Cortex of kidney (tissue), 1 donor: Measurements from ENCODE around the gene DOCK1.

Source experiments
- DNase-seq: peaks from one replicate; lab custom pipeline; 2025; lab: John Stamatoyannopoulos, UW

Gene DOCK1

DNA sequence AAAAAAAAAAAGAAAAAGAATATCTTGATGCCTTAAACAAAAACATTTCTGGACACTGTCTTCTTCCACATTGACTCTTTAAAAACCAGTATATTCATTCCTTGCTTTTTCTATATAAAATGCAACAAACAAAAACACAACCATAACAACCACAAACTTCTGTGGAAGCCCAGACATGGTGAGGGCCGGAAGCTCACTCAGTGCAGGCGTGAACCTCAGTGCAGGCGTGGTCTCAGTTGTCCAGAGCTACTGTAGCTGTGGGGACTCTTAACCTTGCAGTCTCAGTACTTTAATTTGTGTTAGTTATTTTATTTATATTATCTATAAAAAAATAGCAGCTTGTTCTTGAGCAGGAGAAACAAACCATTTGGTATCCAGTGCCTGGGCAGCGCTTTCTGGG, 131.8 kb downstream of the DOCK1 start:
- DNase-seq, result no peak

DNA sequence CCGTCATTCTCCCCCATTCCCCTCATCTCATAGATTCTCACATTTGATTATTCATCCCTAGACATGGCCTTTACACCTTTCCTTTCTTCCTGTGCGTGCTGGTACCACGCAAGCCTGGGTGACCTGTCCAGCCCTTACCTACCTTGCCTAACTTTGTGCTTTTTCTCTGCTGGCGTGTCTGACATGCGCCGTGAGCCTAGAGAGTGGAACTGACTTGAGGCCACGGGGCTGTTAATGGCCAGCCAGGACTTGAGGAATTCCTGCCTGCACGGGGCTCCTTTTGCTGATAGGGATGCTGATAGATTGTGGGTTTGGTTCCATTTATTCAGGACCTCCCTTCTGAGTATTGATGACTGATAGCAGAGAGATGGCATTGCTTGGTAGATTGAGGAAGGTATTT, 134.2 kb downstream of the DOCK1 start:
- no peak for DNase-seq

DNA sequence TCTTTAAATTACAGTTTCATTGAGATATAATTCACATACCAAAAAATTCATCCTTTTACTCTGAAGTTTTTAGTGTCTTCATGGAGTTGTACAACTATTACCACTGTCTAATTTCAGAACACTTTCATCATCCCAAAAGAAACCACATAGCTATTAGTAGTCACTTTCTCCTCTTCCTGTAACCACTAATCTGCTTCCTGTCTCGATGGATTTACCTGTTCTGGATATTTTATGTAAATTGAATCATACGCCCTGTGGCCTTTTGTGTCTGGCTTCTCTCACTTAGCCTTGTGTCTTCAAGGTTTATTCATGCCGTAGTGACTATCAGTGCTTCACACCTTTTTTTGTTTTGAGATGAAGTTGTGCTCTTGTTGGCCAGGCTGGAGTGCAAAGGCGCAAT, 135.5 kb downstream of the DOCK1 start:
- no peak for DNase-seq

DNA sequence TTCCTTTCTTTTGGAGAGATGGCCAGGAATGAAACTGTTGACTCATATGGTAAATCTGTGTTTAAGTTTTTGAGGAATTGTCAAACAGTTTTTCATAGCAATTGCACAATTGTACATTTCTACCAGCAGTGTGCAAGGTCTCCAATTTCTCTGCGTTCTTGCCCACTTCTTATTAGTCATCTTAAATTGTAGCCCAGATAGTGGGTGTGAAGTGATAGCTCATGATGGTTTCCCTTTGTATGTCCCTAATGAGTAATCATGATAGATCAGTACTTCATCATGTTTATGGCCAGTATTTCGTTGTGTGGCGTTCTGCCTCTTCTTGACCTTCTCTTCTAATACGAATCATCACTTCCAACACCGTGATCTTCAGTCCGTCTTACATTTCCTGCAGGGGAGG, 136.3 kb downstream of the DOCK1 start:
- no peak for DNase-seq

DNA sequence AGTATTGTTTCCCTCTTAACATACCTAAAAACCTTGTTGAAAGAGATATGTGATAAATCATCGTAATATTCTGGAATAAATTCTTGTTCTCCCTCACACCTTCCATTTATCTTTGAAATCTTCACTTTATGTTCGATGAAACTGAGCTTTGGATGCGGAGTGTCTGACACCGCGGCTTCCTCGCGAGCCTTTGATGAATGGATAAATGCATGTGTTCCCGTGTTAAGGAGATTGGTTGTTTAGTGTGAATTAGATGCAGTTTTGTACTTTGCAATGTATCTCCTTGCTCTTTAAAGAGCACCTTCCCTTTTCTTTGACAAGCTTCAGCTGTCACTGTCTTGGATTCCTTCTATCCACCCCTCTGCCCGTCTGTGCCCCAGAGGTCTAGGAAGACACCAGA, 138.1 kb downstream of the DOCK1 start:
- no peak for DNase-seq

DNA sequence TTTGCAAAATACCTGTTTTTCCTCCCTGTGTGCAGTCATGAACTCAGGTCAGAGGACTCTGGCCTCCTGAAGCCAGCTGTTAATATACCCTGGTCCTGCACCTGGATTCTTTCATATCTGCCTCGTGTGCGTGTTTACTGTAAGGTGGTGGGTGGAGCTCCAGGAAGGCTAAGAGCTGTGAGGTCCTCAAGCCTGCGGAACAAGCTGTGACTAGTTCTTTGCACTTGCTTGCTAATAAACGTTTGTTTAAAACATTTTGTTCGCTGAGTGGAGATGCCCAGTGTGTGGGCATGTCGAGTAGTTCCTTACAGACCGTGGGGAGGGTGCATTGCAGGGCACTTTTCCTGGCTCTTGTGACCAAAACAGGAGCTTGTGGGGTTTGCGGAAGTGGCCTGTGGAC, 139.0 kb downstream of the DOCK1 start:
- no peak for DNase-seq

DNA sequence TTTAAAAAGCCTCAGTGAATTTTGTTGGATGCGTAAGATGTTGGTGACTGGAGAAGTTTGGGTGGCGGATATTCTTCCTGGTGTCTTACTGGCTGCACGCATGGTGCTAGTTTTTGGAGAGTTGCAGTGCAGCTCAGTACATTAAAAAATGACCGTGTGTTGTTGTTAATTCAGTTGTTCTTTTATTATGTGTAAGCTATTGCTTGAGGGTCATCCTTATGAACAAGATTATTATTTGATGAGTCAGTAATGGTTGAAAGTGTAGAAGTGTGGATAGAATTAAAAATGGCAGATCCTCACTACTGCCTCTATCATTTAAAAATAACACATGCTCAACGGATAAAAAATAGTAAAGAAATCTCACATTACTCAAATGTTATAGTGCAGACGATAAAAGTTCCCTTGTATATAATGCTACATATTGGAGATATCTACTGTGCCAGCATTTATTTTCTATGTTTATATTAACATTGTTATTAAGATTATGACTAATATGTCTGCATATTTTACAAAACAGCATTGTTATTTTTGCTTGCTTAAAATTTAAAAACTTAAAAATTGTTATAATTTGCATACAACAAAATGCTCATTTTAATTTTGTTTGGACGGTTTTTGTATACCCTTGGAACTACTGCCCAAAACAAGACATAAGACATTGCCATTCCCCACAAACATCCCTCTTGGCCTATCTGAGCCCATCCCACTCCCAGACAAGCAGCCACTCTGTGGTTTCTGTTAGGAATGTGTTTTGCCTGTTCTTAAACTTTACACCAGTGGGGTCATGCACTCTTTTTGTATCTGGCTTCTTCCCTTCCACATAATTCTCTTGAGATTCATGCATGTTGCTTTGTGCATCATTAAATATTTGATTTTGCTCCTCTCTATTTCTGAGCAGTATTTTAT, 142.0 kb downstream of the DOCK1 start:
- no peak for DNase-seq

DNA sequence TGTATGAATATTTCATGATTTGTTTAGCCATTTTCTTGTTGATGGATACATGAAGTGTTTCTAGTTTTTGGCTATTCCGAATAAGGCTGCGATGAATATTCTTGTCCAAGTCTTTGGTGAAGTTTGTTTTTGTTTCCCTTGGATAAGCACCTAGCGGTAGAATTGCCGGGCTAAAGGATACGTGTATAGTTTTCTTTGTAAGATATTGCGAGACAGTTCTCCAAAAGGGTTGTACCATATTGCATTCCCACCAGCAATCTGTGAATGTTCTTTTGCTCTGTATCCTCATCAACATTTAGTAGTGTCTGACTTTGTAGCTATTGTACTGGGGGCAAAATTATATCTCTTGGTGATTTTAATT, 142.6 kb downstream of the DOCK1 start:
- DNase-seq, result no peak

DNA sequence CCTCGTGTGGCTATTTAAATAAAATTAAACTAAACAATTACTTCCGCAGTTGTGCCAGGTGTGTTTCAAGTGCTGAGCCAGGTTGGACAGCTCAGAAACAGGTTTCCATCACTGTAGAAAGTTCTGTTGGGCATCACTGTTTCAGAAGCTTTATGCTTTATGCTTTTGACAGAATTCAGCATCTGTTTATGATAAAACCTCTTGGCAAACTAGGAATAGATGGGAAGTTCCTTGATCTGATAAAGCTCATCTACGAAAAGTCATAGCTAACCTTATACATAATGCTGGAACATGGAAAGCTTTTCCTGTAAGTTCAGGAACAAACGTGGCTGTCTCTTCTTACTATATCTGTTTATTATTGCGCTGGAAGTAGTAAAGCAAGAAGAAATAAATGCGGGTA, 143.4 kb downstream of the DOCK1 start:
- no peak for DNase-seq

DNA sequence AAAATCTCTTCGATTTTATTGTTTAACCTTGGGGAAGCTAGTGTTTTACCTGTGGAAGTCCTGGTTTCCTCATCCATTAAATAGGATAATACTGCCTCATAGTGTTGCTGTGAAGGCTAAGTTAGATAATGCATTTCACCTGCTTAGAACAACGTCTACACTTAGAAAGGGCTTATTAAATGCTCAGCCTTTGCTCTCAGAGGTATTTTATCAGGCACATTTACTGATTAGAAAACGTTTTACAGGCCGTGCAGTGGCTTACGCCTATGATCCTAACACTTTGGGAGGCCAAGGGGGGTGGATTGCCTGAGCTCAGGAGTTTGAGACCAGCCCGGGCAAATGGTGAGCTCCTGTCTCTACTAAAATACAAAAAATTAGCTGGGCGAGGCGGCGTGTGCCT, 146.8 kb downstream of the DOCK1 start:
- DNase-seq, result no peak

DNA sequence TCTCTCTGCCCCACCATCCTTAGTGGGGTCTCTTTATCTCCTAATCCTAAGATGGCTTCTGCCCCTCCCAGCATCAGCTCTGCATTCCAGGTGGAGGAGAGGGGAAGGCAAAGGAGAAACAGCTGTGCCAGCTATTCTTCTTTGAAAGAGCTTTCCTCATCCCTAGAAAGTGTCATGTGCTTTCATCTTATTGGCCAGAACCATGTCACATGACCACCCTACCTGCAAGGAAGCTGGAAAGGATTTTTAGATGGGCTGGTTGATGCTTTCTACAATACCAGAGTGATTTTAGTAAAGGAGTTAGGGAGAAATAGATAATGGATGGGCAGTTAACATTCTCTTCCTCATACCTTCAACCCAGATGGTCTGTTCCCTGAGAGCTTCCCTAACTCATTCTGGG, 150.0 kb downstream of the DOCK1 start:
- no peak for DNase-seq

DNA sequence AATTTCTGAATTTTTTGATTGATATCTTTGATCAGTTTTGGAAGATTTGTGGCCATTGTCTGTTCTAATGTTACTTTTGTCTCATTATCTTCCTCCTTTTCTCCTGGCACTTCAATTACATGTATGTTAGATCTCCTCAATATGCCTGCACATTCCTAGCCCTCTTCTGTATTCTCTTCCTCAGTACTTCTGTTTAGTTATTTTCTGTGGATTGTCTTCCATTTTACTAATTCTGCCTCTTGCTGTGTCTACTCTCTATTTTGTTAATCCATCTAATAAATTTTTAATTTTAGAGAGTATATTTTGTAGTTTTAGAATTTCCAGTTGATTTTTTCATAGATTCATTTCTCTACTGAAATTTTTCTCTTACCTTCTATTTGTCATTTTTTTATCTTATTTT, 154.1 kb downstream of the DOCK1 start:
- DNase-seq, result no peak

DNA sequence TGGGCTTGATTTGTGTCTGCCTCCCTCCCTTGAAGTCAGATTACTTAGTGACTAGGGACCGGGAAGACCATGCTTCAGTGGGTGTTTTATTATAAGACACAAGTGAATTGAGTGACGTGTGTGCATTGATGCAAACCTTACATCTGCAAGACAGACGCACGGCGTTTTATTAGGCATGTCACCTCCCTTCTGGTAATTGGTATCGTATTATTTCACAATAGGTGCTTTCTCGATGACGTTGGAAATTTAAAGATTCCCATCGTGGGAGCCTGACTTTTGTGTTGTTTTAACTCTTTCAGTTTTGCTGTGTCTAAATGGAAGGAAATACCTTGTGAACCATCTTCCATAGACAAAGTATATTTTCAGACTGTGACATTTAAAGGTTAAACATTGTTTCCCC, 158.5 kb downstream of the DOCK1 start:
- DNase-seq, result no peak

DNA sequence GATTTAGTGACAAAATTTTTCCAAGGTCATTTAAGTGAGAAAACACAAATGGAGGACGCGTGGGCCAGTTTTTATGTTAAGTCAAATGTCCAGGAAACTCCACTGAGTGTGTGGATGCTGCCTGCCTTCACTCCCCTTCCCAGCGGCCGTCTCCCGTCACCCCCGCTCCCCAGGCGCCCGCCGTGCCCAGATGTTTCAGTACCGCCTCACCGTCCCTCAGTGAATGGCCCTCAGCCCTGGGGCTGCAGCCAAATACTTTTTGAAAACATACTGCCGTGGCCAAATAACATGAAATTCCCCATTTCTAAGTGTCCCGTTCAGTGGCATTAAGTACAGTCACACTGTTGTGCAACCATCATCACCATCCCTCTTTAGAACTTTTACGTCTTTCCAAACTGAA, 159.2 kb downstream of the DOCK1 start:
- DNase-seq, result no peak

DNA sequence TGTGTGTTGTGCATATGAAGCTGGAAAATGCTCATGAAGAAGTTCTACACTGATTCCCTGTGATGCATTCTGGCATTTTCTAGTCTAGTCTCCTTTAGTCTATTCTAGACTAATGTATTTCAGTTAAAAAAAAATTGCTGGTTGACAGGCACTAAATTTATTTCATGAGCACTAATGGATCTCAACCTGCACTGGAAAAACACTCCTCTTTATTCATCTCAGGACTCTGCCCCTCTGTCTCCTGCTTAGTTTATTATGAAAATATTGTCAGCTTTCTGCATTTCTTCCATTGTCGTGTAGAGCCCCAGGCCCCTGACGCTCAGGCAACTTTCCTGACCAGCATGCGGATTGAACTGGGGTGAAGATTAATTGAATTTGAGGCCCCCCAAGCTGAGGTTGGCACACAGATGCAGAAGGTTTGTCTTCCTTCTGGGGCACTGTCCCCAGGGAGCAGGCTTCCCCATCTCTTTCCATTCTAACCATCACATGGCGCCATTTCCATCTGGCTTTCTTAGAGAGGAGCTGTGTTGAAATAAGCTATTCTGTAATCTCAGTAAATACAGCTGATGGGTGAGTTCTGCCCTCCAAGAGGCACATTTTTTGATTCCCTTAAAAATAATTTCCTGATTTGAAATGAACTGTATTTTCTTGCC, 162.4 kb downstream of the DOCK1 start:
- DNase-seq, result no peak

DNA sequence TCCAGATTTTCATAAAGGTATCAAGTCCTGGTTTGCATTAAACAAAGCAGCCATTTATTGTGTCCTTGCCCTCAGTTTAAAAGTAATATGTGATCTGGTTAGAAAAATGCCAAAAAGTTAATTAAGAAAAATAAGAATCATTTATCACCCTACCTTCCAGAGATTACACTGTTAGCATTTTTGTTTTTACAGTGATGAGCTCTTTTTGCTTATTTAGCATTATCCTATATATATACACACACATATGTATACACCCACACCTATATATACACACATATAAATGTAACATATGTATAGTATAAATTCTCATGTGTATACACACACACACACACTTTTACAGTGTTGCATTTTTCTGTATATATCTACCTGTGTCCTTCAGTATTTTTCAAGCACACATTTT, 163.3 kb downstream of the DOCK1 start:
- no peak for DNase-seq

DNA sequence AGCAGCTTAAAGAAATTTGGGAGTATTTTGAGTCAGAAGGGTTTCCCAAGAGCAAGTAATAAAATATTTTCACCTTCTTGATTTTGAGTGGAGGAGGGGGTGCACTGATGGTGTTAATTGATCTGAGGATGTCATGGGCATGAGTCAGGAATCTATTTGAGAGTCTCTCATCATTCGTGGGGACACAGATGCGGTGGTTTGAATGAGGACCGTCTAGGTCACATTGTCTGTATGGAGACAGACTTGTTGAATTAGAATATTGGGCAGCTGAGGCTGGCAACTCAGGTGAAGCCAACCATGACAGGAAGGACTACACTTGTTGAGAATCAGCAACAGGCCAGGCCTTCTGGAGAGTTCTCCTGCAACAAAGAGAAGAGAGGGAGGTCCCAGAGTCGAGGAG, 164.2 kb downstream of the DOCK1 start:
- DNase-seq, result no peak

DNA sequence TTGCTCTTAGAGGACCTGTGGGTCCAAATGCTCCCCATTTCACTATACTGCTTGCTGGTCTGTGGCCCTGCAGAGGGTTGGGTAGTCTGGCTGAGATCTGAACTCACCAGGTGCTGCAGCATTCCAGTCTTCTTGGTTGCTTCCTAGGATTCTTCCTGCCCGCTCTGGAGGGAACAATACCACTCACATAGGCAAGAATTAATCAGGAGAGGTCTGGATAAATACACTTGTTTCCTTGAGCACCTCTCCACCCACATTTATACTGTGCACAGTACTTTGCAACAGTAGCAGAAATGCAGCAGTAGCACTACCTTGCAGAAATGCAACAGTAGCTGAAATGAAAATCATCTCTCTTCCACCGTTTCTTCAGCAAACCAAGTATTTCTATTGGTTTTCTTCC, 165.9 kb downstream of the DOCK1 start:
- DNase-seq, result no peak

DNA sequence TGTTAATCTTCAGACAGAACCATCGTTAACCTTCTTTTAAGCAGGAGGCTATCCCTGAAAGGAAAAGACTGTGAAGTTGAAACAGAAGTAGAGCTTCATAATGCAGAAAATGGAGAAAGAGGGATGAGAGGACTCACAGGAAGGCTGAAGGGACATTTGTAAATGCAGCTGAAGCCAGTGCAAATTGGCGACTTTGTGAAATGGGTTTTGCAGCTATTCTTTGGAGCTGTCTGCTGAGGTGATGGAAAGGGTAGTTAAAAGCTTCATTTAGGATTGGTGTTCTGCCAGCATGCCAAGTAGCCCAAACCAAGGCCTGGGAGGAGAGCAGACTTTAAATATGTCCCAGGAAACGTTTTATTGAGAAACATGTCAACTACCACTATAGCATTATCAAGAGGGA, 168.4 kb downstream of the DOCK1 start:
- no peak for DNase-seq

DNA sequence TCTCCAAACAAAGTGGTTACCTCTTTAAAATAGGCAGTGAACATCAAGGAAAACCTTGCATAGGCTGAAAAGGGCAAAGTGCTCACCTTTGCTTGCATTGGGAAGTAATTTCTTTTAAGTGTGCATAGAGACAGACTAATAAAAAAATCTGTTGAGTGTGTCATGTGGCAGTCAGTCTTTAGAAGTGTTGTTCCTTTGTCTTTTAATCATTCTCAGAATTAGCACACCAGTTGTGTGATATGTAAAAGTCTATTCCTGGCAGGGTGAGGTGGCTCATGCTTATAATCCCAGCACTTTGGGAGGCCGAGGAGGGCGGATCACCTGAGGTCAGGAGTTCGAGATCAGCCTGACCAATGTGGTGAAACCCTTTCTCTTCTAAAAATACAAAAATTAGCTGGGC, 174.2 kb downstream of the DOCK1 start:
- DNase-seq, result no peak

DNA sequence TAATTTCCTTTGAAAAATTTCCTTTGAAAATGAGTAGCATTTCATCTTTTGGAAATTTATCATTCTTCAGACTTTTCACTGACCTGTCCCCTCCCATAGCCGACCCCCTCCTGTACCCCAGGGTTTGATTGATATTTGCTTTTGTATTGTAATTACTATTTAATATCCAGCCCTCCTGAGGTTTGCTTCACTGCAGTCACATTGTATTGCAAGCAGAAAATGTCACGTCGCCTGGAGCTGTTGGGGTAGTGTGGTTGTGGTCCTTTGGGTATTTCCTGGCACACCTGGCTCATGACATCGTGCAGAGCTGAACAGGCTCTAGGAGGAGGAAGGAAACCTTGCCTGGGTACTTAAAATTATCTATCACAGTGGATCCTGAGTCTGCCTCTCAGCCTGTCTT, 175.1 kb downstream of the DOCK1 start:
- no peak for DNase-seq

DNA sequence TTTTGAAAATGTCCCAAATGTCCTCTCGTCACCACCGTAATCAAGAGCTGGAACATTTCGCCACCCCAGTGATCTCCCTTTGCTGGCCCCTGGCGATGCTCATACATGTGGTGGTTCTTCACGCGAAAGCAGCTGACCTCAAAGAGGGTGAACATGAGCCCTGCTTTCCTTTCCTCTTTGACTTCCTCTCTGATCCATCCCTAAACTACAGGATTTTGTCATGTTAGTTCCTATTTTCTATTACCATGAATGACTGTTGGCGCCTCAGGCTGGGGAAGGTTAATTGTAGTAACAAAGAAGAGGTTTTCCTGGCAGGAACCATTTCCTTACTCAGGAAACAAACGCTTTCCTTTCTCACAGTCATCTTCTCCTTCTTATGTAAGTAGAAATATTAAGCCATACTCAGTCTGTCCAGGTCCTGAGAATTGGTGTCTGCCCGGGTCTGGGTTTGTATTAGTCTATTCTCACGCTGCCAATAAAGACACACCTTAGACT, 176.7 kb downstream of the DOCK1 start:
- no peak for DNase-seq

DNA sequence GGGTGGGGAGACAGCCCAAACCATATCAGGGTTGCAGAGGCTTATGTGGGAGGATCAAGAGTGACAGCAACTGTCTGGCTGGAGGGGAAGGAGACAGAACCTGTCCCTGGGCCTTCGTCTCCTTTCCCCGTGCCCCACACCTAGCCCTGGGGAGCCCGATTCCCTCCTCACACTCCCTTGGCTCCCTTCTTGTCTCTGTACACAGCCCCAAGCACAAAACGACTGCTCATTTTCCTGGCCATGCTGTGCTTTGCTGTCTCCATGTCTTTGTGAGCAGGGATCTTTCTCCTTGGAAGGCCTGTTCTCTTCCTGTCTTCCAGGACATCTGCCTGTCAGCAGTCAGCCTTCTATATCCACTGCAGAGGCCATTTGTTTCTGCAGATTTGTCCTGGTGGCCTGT, 177.4 kb downstream of the DOCK1 start:
- DNase-seq, result no peak

DNA sequence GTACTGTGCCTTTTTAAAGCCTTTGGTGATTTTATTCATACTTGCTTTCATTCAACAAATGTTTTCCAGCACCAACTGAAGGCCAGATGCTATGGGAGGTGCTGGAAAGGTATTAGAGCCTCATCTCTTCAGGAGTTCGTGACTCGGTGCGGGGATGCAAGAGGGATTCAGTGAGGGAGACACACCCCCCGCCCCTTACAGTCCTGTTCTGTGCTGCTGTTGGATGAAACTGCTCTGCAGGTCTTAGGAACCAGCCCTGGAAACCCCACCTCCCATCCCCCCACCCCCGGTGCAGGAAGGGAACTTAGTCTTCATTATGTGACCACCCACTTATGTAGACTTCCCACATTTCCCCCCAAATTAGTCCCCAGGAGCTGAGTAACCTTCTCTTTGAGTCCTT, 180.7 kb downstream of the DOCK1 start:
- no peak for DNase-seq
